Activated CD4-positive, alpha-beta T cell treated with anti-CD3 and anti-CD28 coated beads for 1 hour (primary cell): ENCODE results near the gene SDCBP2.
"Not testable (repeated sequence)": the region's sequence is repeated elsewhere in the genome, so short reads cannot be mapped to it uniquely, and the experiment has no call there.

Experiments
- DNase-seq: peaks from one replicate; pipeline ENCODE4 v3.0.0-alpha.2; 2020

Gene SDCBP2

DNA sequence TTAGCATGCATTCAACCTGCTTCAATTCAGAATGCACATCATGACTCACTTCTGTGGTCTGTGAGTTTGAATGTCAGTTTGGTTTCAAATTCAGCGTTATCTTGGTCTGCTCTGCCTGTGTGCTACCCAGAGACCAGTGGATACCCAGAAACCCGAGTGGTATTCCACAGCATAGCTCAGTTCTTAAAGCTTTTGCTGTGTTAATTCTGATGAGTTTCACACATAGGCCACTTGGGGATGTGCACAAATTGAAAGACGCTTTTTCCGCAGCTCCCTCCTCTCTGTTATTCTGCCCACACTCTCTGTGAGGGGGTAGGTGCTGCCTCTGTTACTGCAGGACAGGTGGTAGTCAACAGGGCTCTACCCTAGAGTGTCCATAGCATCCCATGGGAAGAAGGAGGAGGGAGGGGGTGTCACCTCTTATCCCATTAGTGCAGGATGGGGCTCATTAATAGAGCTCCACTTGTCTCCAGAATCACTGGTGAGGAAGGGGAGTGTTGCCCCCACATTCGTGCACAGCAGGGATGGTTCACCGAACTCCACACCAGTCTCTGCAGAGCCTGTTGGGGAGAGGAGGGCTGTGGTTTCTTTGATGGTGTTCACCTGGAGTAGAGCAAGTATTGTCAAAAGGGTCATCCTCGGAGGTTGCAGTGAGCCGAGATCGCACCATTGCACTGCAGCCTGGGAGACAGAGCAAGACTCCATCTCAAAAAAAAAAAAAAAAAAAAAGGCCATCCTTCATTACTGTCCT is 29.2 kb upstream of the SDCBP2 start:
- DNase-seq = no peak

DNA sequence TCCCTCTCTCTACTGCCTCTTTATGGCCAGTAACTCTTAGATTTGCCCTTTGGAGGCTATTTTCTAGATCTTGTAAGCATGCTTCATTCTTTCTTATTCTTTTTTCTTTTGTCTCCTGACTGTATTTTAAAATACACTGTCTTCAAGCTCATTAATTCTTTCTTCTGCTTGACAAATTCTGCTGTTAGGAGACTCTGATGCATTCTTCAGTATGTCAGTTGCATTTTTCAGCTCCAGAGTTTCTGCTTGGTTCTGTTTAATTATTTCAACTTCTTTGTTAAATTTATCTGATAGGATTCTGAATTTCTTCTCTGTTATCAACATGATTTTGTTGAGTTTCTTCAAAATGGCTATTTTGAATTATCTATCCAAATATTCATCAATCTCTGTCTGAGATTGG is 25.0 kb upstream of the SDCBP2 start:
- DNase-seq = no peak

DNA sequence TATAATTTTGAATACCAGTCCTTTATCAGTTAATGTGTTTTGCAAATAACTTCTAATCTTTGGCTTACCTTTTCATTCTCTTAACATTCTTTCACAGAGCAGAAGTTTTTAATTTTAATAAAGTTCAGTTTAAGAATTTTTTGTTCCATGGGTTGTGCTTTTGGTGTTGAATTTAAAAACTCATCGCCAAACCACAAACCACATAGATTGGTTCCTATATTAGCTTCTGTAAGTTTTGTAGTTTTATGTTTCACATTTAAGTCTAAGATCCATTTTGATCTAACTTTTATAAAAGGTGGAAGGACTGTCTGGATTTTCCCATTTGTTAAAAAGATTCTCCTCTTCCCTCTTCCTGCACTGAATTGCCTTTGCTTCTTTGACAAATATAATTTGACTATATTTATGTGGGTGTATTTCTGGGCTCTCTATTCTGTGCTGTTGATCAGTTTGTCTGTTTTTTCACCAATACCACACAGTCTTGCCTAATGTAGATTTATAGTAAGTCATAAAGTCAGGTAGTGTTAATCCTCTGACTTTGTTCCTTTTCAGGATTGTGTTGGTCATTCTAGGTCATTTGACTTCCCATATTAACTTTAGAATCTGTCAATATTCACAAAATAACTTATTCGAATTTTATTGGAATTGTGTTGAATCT is 17.5 kb upstream of the SDCBP2 start:
- DNase-seq = no peak

DNA sequence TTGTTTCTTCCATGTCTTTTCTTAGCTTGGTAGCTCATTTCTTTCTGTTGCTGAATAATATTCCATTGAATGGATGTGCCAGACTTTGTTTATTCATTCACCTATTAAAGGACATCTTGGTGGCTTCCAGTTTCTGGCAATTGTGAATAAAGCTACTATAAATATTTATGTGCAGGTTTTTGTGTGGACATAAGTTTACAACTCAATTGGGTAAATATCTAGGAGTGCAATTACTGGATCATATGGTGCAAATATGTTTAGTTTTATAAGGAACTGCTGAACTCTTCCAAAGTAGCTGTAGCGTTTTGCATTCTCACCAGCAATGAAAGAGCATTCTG is 16.8 kb upstream of the SDCBP2 start:
- no peak for DNase-seq

DNA sequence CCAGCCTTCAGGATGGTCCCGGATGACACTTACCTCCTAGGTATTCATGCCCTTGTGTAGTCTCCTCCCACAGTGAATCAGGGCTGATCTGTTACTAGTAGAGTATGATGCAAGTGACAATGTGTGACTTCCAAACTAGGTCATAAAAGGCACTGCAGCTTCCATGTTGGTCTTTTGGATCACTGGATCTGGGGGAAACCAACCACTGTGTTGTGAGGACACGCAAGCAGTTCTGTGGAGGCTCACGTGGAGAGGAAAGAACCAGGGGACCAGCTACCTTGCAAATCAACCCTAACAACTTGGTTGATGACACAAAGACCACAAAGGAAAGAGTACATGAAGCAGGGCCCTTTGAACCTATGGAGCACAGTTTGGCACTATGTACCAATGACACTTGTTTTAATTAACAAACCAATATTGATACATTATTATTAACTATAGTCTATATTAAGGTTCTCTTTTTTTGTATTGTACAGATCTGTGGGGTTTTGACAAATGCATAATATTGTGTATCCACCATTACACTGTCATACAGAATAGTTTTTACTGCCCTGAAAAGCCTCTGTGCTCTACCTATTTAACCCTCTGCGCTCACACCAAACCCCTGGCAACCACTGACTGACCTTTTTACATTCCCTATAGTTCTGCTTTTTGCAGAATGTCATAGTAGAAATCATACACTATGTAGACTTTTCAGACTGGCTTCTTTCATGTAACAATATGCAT is 16.3 kb upstream of the SDCBP2 start:
- no peak for DNase-seq

DNA sequence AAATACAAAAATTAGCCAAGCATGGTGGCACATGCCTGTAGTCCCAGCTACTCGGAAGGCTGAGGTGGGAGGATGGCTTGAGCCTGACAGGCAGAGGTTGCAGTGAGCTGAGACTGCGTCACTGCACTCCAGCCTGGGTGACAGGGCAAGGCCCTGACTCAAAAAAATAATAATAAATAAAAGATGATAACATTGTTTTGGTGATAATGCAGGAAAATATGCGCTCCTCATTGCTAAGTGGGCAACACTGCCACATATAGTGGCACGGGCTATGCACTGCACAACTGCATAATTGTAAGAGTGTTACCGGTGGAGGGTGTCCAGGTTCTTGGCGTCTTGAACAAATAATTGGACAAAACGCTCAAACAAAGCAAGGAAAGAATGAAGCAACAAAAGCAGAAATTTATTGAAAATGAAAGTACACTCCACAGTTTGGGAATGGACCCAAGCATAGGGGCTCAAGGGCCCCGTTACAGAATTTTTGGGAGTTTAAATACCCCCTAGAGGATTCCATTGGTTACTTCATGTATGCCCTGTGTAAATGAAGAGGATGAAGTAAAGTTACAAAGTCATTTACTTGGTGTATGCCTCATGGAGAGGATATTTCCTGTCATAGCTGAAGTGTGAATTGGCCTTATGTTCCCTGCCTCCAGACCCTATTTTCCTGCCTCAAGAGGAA is 14.6 kb upstream of the SDCBP2 start:
- not testable (repeated sequence) for DNase-seq

DNA sequence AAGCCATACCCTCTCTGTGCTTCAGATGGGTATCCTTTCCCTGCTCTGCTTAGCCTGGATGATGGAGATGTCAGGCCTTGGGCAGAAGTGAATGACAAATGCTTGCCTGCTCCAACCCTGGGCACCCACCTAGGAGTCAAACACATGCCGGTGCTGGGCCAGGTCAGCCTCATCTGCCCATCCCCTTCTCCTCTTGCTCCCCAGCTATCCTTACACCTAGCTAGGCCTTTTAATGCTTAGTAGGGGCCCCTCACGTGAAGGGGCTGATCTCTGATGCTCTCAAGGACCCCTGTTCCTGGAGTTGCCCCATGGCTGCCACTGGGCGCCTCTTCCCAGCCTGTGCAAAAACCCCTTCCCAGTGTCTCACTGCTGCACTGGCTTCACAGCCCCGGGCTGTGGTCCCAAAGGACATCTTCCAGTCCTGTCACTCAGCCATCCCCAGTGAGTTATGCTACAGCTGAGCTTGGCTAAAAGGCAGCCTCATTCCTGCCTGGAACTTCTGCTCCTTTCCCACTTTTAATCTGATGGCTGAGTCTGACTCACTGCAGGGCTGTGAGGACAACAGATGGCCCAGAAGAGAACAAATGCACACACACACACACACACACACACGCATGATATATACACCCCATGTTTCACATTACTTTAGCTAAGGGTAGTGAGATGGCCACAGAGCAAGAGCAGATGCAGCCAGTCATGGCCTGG is 12.8 kb upstream of the SDCBP2 start:
- DNase-seq = no peak

DNA sequence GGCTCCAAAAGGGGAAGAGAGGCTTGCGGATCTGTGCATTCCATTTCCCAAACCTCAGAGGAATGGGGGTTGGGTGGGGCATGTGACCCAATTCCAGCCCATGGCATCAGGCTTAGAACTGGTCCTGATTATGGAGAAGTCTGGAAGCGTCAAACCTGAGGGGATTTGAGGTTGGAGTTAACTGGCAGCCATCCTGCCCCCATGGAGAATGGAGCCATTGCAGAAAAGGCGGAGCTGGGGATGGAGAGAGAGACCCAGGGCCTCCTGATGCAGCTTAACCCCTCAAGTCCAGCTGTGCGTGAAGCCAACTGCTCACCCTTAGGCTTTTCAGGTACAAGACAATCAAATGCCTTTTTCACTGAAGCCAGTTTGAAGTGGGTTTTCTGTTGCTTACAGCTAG is 9.9 kb upstream of the SDCBP2 start:
- no peak for DNase-seq

DNA sequence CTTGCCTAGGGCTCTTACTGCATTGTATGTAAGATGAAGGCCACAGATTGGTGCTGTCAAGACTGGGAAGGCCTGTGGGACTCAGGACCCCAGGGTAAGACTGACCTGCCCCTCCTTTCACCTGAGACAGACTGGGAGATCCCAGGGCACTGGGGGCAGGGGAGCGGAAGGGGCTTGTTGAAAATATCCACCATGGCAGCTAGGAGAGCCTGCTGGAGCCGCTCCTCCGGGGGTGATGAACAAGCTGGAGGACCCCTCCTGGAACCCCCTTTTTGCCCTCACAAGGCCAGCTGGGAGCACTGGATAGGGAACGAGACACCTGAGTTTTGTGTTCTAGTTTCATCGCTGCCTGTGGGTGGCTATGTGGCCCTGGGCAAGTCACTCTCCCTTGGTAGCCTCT is 9.2 kb upstream of the SDCBP2 start:
- no peak for DNase-seq

DNA sequence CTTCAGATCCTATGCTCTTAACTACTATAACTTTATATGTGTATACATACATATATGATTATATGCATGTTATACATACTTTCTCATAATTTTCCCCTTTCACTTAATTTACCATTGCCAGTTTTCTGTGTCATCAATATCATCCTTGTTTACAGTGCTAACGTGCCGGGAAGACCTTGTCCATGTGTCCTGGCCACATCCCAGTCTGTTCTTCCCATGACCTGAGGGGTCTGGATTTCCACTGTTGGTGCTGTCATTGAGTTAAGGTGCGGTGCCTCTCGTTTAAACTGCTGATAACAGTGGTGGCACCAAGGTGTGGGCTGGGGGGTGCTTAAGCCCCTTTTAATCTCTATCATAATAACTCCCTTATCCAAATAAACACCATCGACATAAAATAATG is 8.5 kb upstream of the SDCBP2 start:
- no peak for DNase-seq

DNA sequence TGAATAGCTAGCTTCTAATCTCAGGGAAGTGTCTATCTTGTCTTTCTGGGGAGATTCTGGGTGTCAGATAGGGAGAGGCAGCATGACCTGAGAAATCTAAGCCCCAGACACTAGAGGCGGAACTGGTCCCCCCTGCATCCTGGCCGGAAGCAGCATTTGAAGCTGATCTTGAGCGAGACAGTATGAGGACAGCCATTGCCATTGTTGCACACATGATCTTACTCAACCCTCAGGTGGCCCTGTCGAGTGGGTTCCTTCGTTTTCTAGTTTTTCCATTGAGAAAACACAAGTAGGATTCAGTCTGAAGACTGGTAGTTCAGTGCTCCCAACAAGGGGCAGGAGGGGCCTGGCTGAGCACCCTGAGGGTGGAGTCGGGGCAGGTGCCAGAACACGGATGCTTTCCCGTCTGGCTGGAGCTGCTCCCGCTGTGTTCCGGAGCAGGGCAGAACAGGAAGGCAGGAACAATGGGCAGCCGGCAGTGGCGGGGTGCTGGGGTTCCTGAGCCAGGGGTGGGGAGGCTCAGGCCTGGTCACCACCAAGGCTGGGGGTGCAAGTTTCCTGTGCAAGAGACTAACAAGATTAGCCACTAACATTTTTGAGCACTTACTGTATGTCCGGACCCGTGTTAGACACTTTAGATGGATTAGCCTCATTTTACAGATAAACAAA is 7.9 kb upstream of the SDCBP2 start:
- DNase-seq = no peak

DNA sequence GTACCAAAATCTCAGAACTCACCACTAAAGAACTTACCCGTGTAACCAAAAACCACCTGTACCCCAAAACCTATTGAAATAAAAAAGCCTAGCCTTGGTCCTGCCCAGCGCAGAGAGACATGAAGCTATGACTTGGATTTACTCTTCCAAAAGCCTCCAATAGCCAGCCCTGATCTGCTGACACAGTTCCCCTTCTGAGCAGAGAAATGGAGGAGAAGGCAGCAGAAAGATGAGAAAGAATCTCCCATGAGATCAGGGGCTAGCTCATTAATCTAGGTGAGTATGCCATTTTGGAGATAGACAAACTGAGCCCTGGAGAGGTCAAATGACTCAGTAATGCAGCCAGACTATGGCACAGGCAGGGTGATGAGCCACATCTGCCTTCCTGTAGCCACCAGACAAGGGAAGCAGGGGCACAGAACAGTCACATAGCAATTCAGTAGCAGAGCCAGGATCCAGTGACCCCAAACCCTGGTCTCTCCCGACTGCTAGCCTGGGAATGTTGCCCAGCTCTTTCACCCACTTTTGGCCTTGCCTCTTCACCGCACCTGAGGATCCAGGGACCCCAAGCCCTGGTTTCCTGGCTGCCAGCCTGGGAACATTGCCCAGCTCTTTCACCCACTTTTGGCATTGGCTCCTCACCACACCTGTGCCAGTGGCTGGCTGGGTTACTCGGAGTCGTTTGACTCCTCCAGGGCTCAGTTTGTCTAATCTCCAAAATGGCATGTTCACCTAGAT is 7.2 kb upstream of the SDCBP2 start:
- DNase-seq = no peak

DNA sequence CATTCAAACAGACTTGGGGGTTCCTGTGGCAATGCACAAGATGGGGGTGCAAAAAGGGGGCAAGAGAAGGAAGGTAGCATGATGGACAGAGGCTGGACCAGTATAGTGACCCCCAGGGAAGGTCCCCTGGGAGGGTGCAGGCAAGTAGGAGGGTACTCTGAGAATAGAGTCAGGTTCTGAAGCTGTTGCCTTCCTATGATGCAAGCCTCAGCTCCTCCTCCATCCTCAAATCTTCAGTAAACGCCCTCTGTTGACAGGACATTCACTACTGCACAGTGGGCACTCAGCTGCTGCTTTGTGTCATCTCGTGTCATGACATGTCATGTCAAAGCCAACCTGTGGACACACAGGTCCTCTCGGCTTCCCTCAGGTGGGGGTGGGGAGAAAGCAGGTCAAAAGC is 5.8 kb upstream of the SDCBP2 start:
- DNase-seq = no peak

DNA sequence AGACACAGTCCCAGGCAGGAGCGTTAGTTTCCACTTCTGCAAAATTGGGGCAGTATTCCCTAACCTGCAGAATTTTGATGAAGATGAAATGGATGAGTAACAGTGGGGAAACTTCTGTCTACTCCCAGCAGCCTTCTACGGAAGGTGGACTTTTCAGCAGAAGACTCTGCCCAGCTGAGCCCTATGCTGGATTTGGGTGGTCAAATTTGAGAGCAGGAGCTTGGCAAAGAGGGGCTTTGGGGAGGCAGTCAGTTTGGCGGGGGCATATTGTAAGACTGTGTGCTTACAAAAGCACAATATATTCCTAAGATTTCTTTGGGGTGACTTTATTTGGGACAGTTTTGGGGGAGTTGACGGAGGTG is 5.4 kb upstream of the SDCBP2 start:
- no peak for DNase-seq

DNA sequence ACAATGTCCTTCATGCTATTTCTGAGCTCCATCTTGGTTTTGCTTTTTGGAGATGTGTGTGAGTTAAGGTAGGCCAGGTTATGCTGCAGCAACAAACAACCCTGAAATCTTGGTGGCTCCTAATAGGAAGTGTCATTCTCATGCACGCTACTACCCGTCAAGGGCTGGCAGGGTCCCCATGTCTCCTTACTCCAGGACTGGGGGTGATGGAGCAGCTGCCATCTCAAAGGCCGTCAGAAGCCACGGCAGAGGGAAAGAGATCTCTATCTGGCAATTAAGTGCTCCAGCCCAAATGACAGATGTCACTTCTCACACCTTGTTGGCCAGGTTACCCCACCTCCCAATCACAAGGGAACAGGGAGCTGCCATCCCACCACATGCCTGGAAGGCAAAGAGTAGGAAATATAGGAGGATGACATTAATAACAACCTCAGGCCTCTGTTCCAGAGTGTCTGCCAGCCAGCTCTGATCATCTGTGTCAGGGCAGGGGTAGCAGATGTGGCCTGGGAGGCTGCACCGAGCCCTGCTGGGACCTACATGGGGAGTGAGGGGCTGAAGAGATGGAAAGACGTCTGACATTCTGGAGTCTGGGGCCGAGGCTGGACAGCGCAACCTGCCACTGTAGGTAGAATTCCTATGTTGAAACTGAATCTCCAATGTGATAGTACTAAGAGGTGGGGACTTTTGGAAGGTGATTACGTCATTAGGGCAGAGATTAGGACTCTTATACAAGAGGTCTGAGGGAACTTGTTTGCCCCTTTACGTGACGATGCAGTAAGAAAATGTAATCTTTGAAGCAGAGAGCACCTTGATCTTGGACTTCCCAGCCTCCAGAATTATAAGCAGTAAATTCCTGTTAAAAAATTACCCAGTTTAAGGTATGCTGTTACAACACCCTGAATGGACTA is 4.8 kb upstream of the SDCBP2 start:
- no peak for DNase-seq

DNA sequence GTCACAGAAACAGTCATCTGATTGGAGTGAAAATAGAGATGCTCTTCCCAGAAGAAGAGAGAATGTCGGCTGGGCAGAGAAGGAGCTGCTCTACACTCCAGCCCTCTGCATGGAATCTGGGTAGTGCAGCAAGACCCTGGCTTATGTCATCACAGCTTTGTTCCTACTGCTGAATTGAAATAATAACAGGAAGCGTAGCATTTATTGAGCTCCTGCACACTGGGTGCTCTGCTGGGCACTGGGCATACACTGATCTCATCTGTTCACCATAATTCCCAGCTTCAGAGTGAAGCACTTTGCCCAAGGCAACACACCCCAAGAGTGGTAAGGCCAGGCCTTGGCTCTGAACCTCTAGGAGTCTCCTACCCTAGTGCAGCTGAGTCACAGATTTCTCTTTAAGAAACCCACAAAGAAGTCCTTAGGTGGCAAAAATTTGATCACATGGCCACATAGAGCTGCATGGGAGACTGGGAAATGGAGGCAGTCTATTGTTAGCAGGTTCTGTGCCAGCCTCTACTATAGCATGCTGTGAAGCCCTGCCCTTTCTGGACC is 3.9 kb upstream of the SDCBP2 start:
- no peak for DNase-seq

DNA sequence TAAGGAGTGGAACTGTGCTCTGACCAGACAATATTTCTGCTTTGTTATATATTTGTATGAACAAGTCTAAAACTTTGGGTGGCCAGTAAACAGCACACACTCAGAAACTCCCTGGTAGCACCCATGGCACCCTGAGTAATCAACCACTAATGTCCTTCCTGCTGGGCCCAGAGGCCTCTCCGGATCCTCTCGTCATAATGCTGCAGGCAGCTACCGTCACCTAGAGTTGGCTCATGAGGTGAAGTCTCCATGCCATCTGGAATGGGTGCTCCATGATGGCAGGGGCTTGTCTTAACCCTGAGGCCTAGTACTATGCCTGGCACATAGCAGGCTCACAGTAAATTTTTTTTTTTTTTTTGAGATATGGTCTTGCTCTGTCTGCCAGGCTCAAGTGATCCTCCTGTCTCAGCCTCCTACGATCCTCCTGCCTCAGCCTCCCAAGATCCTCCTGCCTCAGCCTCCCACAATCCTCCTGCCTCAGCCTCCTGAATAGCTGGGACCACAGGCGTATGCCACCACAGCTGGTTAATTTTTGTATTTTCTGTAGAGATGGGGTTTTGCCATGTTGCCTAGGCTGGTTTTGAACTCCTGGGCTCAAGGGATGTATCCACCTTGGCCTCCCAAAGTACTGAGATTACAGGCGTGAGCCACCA is 3.0 kb upstream of the SDCBP2 start:
- no peak for DNase-seq

DNA sequence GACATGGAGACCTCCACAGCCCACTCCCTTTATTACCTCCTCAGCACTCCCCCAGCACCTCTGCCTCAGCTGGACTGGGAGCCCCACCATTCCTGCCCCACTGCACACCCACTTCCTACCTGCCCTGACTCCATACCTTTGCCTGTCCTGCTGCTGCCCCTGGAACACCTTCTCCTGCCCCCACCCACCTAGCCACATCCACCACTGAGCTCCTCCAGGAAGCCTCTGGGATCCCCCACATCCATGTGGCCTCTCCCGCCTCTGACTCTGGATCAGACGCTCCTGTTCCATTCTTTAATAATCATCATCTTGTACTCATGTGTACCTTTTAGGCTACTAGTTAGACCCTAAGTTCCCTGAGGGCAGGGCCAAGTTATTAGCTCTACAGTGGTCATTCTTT is 2.2 kb upstream of the SDCBP2 start:
- DNase-seq = no peak

DNA sequence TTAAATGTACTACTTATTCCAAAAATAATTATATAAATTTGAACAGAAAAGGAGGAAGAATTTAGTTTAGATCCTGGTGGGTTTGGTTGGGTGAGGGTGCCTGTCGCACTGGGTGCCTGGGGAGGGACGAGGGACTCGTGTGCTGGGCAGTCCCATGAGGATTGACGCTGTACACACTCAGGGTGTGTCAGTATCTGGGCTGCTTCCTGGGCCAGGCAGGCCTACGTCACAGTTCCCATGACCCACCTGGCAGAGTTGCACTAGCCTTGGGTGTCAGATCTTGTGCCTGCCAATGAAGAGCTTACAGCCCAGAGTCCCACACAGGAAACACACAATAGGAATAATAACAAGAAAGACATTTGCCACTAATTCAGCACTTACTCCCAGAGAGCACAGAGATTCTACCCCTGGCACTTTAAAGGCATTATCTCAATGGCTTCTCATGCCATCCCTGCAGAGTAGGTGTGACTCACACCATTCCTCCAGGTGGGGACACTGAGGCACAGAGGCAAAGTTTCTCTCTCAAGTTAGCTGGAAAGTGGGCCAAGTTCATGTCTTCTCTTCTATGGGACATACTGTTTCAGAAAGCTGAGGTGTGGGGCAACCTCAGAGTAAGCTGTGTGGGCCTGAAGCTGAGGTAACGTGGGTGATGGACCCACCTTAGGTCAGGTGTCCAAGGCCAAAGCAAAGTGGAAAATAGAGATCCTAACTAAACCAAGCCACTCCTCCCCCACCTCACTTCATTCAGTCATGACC is 1.3 kb upstream of the SDCBP2 start:
- DNase-seq = peak; percentile 30
